GM03348 (cell line): ENCODE data around the gene SETD1A.
A peak's percentile ranks its signal among the peaks of the same experiment; 100 is the strongest.
"Not testable (repeated sequence)": the region's sequence is repeated elsewhere in the genome, so short reads cannot be mapped to it uniquely, and the experiment has no call there.

ENCODE experiments used
- DNase-seq: peaks from one replicate; pipeline ENCODE4 v3.0.0; 2012; ENCODE audit warnings: low spot score

SETD1A gene

DNA sequence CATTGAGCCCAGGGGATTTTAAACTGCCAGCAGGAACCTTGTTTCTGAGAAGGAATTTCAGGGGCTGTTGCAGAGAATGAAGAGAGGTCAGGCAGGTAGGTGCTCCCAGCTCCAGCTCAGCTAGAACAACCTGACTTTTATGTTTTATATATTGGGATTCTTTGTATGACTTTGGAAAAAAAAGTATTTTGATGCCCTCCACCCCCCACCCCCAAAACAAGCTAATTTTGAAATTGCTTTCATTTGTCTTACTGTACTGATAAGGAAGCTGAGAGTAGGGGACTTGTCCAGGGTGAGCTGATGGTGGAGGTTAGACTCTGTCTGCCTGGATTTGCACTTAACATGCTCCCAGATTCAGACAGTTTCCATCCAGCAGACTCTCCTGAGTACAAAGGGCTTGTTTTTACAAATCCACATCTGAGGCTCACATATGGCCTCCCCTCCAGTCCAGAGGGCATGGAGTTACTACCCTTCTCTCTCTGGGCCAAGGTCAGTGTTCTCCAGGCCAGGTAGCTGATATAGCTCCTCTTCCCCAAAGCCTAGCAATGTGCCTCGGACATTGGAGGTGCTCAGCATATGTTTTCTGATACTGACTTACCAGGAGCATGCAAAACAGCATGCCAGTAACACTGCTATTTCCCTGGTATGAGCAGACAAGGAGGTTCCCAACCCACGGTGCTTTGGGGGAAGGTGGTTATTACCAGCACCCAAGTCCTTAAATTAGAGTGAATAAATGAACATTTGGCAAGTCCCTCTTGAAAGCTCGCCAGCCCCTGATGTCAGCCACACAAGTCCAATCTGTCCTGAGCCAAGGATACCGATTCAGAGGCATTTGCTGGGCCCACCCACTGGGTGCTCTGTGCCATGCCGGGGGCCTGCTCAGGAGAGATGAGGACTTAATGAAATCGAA, 41.6 kb downstream of the SETD1A start:
- DNase-seq = no peak

DNA sequence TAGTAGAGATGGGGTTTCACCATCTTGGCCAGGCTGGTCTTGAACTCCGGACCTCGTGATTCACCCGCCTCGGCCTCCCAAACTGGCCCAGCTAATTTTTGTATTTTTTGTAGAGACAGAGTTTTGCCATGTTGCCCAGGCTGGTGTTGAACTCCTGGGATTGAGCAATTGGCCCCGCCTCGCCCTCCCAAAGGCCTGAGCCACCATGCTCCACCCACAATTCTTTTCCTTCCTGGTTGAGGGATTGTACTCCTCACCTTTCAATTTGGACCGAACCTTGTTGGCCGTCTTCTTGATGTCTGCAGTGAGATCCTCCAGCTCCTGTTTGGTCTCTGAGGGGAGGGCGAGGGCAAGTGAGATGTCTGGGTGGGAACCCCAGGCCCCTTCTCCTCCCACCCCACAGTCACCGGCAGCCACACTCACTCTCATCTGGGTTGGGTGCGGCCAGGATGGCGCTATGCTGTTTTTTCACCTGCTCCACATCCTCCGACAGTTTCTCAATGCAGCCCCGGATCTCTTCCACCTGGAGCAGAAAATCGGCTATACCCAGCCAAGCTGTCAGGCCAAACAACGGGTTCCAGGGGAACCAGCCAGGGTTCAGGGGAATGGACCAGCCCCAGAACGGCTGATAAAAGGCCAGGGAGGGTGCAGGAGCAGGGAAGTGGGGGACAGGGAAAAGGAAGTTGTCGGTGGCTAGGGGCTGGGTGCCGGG, 43.3 kb downstream of the SETD1A start:
- no peak for DNase-seq

- DNase-seq = no peak
Observed at GRCh38 chr16:31001507-31002249, 44.1 kb downstream of the SETD1A start.

DNA sequence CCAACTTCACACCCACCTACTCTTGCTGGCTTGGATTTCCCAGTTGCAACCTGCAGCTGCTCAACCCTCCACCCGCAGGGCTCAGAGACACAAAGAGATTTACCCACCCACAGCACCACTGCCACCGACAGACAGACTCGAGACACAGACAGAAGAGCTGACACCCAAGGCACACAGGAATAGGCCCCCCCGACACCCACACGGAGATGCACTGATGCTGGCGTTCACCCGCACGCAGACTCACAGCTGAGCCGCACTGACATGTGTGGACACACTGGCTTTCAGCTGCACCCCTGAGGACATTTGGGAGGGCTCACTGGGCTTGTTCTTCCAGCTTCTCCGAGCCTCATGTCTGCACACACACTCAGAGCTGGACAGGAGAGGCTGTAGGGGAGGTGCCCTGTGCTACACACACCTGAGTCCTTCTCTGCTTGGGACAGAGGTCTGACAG, 44.7 kb downstream of the SETD1A start:
- DNase-seq = no peak

DNA sequence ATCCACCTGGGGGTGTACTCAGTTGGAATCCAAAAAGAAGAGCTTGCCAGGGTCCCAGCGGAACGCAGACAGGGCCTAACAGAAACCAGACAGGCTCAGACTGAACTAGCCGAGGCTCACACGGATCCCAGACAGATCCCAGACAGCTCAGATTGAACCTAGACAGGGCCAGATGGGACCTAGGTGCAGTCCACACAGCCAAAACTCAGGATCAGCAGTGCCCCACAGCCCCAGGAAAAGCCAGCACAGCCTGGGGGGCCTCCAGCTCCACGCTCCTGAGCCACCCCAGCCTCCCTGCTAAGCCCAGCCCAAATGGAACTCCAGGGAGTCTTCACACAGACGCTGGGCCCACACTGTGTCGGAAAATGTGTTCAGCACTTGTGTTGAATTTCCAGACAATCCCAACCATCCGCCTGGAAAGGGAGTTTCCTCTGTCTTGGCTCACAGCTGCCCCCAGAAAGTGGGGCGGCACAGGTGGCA, 45.3 kb downstream of the SETD1A start:
- no peak for DNase-seq

- no peak for DNase-seq
Observed at GRCh38 chr16:31003744-31004143, 46.2 kb downstream of the SETD1A start.

DNA sequence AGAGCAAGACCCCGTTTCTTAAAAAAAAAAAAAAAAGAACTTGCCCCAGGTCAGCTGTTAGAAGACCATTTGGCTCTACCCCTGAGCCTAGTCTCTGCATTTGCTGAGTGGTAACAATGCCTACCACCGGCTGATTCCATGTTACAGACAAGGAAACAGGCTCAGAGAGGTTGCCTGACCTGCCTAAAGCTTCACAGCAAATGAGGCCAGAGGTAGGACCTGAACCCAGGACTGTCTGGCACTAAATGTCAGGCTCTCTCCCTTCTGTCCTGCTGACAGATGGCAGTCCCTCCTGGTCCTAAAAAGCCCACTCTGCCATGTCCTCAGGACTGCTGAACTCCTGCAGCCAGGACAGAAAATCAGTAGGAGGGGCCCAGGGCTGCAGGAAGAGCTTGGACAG, 47.1 kb downstream of the SETD1A start:
- no peak for DNase-seq

DNA sequence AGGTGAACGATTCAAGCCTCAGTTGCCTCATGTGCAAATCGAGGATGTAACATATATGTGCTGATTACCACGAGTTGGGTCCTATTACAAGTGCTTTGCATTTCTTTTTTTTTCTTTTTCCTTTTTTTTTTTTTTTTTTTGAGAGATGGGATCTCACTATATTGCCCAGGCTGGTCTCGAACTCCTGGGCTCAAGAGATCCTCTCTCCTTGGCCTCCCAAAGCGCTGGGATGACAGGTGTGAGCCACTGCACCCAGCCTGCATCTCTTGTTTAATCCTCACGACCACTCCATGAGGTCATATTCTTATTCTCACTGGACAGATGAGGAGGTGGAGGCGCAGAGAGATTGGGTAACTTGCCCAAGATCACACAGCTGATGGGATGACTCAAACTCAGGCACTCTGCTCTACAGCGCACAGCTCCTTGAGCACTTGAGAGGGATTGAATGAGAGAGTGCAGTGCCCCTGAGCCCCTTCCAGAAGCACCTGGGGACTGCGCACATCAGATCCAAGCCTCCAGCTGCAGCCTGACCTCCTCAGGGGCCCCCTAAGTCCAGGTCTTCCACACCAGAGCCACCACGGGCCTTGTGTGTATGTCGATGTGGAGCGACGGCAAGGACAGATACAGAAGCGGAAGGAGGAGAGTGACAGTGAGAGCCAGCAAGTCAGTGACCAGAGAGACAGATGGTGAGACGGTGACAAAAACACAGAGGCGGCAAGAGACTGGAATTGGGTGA, 48.0 kb downstream of the SETD1A start:
- DNase-seq = no peak

DNA sequence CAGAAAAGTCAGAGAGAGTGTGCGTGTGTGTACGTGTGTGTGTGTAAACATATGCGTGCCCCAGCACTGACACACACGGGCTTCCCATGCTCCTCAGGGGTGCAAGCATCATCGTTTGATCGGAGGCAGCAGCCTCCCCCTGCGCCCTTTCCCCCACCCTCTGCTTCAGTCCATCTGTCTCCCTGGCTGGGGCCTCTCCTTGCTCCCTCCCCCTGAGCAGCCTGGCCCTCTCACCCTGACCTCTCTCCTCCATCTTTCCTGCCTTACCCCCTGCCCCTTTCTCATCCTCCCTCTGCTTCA, 48.5 kb downstream of the SETD1A start:
- DNase-seq = no peak

DNA sequence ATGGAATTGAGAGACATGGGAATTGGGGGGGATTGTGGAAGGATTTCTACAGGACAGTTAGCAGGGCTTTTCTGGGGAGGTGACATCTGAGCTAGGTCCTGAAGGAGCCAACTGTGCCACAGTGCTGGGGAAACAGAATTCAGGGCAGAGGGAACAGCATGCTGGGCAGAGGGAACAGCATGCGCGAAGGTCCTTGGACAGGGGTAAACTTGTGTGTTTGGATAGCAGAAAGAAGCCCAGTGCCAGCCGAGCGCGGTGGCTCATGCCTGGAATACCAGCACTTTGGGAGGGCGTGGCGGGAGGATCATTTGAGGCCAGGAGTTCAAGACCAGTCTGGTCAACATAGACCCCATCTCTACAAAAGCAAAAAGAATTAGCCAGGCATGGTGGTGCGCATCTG, 49.0 kb downstream of the SETD1A start:
- DNase-seq = no peak

- DNase-seq = no peak
Observed at GRCh38 chr16:31007684-31008083, 50.1 kb downstream of the SETD1A start.

- peak; percentile 77 for DNase-seq
Observed at GRCh38 chr16:31008149-31008548, 50.6 kb downstream of the SETD1A start.

DNA sequence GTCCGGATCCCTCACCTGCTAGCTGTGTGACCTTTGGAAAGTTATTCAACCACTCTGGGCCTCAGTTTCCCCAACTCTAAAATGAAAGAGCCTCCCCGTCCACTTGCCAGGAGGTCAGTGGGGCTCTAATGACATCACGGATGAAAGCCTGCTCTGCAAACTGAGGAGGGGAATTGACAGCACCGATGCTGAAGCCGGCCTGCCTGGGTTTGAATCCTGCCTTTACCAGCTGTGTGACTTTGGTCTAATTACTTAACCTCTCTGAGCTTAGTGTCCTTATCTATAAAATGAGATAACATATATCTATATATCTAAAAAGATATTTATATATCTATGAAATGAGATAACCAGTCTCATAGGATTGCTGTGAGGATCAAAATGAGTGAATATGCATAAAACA, 51.0 kb downstream of the SETD1A start:
- no peak for DNase-seq

GRCh38 chr16:31009120-31009519, 51.6 kb downstream of the SETD1A start:
- no peak for DNase-seq

DNA sequence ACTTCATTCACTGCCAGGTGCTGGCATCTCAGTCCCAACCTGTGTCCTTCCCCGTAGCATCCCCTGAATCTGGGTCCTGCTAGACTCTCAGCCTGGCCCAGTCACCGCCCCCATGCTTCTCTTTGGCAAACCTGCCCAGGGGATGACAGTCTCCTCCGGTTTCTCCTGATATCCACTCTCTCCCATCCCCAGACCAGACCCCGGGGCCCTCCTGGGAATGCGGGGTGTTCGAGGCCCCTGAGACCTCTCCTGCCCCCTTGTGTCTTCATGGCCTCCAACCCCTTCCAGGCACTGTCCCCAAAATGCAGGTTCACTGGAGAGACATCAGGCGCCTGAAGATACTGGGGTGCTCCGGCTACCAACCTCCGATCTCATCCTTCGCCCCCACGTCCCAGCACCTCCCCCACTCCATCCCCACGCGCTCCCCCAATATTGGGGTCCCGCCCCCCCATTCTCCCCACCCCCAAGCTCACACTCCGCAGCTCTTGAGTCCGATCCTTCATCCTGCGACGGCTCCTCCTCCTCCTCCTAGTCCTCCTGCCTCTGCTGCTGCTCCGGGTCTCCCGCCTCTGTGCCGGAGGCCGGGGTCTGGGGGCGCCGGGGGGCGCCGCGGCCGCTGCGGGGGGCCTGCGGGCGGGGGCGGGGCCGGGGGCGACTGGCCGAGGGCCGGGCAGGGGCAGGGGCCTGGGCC, 52.5 kb downstream of the SETD1A start:
- DNase-seq = peak; percentile 43

- DNase-seq = peak; percentile 86
Observed at GRCh38 chr16:31010585-31011325, 53.2 kb downstream of the SETD1A start, which contains the start of gene STX1B. STX1B (minus strand) TSS chr16:31010638; CDS start chr16:31010396, 242 bp downstream.

DNA sequence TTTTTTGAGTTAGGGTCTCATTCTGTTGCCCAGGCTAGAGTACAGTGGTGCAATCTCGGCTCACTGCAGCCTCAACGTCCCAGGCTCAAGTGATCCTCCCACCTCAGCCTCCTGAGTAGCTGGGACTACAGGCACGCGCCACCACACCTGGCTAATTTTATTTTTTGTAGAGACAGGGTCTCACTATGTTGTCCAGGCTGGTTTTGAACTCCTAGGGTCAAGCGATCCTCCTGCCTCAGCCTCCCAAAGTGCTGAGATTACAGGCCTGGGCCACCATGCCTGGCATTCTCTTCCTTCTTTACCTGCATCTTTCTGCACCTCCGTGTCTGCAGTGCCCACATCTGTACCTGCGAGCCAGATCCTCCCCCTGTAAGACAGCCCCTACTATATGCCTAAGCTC, 54.3 kb downstream of the SETD1A start:
- not testable (repeated sequence) for DNase-seq

DNA sequence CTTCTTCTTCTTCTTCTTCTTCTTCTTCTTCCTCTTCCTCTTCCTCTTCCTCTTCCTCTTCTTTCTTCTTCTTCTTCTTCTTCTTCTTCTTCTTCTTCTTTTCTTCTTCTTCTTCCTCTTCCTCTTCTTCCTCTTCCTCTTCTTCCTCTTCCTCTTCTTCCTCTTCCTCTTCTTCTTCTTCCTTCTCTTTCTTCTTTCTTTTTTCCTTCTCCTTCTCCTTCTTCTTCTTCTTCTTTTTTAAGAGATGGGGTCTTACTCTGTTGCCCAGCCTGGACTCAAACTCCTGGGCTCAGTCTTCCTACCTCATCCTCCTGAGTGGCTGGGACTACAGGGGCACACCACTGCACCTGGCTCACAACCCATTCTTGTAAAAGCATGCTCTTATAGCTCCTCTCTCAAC, 55.7 kb downstream of the SETD1A start:
- DNase-seq = not testable (repeated sequence)

- DNase-seq = no peak
Observed at GRCh38 chr16:31016018-31016417, 58.5 kb downstream of the SETD1A start.

DNA sequence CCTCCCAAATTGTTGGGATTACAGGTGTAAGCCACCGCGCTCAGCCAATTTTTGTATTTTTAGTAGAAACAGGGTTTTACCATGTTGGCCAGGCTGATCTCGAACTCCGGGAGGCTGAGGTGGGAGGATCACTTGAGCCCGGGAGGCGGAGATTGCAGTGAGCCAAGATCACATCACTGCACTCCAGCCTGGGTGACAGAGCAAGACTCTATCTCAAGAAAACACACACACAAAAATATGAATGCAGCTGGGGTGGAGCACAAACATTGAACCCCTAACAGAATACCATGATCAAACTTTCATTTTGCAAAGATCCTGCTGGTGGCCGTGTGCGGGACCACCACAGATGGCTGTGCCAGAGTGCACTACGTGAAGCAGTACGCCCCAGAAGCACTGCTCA, 60.2 kb downstream of the SETD1A start:
- not testable (repeated sequence) for DNase-seq
